SH-SY5Y (cell line): ENCODE measurements around the gene PDZD2.

Source experiments
- GATA2 ChIP-seq: IDR thresholded peaks from 2 replicates; pipeline ENCODE4 v1.6.1; 2011; ENCODE audit warnings: mild to moderate bottlenecking, low read depth, low read length
- GATA3 ChIP-seq: IDR thresholded peaks from 2 replicates; pipeline ENCODE4 v1.6.1; 2011; ENCODE audit warnings: low read depth, mild to moderate bottlenecking, low read length, moderate library complexity

DNA sequence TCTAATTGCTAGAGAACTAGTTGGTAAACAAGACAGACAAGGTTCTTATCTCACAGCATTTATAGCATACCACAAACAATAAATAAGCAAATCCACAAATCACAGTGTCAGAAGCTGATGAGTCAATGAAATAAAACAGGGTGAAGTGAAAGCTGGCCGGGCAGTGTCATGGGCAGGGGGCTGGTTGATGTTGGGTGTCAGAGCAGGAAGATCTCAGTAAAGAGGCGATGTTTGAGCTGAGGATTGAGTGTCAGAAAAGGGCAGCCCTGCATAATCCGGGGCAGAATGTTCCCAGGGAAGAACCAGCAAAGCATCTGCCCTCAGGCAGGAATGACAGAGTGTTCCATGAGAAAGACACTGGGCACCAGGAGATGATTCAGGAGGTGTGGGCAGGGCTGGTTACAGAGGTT lies 351.8 kb downstream of the PDZD2 start:
- TF ChIP-seq GATA2 (no peak), GATA3 (no peak)
